GM12891 (cell line): ENCODE data around the gene EXD3.

Experiments used
- POLR2A ChIP-seq: IDR thresholded peaks from 2 replicates; pipeline ENCODE4 v1.6.1; 2011; ENCODE audit warnings: low read depth, low read length, control low read depth
- SPI1 ChIP-seq: IDR thresholded peaks from 2 replicates; pipeline ENCODE4 v1.6.1; 2011; ENCODE audit warnings: low read depth, low read length, control low read depth

- TF ChIP-seq POLR2A (no peak), SPI1 (no peak)
Observed at GRCh38 chr9:137455359-137455991, 32.5 kb upstream of the EXD3 start.
